Activated T-cell treated with anti-CD3 and anti-CD28 coated beads for 24 hours (primary cell): ENCODE results near the gene TP63.

ENCODE experiments used
- DNase-seq: peaks from one replicate; pipeline ENCODE4 v3.0.0-alpha.2; 2020; ENCODE audit warnings: low read depth

TP63 gene

DNA sequence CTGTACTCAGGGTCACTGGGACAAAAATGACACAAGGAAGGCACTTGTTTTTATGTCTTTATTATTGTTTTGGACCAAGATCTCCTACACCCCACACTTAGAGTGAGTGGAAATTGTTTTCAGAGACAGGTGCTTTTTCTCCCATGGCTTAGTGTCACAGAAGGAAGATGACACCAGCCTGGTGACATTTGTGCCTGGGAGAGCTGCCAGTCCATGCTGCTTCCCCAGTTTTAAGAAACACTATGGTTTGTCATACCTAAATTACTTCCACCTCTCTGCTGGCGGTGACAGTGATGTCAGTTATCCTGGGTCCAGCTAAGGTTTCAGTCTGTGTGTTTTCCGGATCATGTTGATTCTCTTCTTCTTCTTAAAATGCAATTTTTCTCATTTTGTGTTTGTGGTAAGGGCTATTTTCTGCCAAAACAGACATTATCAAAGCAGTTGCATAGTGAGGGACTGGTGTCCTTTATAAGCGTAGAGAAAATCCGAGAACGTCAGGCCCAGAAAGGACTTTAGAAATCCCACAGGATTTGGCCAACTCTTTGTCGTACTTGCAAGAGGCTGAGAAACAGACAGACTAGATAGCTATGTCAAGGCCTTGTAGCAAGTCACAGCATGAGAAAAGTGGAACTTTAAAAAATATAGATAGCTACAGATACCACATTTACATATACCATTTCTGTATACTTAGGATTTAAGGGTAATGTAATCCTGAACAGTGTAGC, 149.5 kb downstream of the TP63 start:
- no peak for DNase-seq

DNA sequence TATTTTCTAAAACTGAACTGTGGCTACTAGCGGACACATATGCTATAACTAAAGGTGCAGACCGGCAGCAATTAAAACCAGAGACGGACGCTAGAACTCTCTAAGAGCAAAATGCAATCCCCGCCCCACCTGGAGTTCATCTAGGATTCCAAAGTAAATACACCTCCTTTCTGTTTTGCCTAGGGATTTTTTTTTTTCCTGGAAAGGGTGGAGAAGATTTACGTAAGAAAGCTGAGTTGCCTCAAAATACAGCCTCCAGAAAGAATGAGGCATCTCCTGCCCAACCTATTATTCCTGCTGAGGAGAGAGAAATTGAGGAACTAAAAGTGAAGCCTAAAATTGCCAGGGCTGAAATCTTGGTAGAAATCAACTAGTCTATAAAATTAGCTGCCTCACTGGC, 150.2 kb downstream of the TP63 start:
- no peak for DNase-seq

DNA sequence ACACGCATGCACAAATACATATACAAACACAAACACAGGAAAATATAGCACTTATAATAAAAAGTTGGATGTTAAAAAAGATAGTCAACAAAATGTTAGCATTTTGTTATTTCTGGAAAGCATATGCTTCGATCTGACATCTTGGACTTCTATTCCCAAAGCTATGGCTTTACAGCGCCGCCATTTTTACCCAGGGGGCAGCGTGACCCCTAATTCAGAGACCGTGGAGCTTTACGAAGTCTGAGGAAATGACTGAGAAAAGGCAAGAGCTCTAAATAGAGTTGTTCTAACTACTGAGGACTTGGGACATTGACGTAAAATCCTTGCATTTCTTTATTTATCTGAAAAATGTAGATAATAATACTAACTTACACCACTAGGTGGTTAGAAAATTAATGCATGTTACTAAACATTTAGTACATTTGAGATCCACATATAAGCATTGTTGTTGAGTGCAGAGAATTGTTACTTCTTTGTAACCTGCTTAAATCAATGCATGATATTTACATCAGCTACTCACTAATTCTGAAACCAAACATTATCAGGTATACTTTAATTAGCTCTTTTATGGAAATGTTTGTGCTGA, 155.4 kb downstream of the TP63 start:
- DNase-seq, result no peak

DNA sequence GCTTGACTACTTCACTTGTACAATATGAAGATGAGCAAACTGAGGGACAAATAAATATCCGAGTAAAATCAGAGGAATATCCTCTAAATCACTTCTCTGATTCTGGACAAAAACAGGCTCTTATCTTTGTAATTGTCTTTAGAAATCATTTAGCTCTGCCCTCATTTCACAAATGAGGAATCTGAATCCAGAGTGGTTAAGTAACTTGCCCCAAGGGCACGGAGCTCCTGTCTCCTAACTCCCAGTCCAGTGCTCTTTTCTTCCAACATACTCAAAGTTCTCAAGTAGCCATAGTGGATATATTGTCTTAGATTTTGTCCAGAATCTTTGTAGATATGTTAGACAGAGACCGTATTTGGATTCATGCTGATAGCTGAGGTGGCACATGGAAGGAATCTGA, 156.0 kb downstream of the TP63 start:
- no peak for DNase-seq

DNA sequence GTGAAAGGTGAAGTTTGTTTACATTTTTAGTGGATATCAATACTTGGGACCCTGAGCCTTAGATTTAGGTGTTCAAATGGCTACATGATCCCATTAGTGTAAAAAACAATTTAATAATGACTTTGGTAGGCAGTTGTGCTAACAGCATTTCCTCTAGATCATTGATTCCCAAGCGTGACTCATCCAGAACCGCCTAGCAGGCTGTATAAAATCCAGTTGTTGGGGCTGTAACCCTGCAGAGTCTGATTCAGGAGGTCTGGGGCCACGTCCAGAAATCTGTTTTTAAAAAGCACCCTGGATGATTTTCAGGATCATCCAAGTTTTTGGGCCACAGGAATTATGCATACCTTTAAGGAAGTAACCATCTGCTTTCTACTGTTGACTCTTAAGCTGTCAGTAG, 156.4 kb downstream of the TP63 start:
- DNase-seq, result no peak

DNA sequence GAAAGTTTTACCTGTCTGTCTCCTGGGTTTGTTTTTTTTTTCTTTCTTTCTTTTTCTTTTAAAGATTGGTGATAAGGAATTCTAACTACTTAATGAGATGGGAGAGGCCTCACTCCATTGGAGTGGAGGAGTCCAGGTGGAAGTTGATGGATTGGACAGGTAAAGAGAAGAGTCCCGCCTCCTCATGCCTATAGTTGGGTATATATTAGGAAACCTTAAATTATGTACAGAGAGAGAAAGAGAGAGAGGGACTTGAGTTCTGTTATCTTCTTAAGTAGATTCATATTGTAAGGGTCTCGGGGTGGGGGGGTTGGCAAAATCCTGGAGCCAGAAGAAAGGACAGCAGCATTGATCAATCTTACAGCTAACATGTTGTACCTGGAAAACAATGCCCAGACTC, 158.2 kb downstream of the TP63 start:
- no peak for DNase-seq

DNA sequence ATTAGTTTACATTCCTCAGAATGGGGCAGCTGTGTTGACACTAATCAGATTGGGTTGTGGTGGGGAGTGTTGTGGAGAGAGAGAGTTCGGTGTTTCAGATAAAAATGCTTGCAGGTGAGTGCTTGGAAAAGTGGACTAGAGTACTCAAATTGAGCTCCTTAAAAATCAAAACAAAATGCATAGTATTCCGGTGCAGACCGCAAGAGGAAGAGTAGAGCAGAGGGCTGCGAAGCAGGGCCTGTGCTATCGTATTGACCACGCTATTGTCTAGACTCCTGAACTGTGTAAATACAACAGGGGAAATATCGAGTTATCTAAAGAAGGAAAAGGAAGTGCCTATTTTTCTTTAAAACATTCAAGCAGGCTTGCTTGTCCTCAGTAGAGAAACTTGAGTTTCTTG, 159.5 kb downstream of the TP63 start:
- no peak for DNase-seq

DNA sequence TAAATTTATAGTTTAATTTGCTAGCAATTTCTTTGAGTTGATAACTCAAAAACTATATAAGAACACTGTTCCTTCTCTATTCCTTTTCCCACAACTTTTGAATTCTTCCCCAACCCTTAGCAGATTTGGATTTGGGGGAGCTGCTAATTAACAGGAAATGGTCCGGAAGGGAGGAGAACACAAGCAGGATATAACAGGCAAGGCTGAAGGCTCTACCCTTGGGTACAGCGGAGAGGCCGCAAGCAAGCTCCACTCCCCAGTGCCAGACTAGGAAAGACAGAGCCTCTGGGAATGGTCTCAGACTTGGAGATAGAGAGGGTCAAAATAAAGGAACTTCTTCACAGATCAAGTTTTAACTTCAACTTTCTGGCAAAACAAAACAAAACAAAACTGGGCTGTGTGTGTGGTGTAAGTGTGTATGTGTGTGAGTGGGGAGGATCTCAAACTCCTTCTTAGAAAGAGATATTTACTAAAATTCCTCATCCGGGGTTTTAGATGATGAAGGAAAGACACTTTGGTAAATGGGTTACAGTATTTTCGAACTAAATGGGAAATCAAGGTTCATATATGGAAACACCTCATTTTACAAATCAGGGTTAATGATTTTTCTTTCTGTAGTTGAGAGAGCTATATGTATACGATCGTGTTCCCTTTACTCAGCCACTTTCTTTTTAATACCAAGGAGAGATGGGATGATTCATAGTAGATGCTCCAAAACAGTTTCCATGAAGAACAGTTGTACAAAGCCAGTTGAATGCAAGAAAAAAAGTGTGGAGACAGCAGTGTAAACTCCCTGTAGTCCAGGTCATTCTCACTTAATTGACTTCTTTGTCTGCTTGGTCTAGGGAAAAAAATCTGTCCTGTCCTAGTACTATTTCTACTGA, 161.1 kb downstream of the TP63 start:
- no peak for DNase-seq

DNA sequence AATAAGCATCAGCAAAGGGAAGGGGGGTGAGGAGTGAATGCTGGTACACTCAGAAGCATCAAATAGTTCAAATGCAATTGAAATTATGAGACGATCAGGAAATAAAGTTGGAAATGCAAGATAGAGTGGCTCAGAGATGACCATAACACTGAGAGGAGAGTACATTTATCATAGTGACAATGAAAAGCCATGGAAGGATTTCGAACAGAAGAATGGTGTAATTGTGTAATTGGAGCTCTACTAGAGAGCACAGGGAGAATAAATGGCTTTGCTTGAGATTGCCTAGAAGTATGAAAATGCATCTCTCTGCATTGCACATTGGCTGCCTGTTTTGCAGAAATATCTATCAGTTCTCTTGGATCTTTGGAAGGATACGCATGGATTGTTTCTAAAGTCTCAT, 163.3 kb downstream of the TP63 start:
- DNase-seq, result no peak

DNA sequence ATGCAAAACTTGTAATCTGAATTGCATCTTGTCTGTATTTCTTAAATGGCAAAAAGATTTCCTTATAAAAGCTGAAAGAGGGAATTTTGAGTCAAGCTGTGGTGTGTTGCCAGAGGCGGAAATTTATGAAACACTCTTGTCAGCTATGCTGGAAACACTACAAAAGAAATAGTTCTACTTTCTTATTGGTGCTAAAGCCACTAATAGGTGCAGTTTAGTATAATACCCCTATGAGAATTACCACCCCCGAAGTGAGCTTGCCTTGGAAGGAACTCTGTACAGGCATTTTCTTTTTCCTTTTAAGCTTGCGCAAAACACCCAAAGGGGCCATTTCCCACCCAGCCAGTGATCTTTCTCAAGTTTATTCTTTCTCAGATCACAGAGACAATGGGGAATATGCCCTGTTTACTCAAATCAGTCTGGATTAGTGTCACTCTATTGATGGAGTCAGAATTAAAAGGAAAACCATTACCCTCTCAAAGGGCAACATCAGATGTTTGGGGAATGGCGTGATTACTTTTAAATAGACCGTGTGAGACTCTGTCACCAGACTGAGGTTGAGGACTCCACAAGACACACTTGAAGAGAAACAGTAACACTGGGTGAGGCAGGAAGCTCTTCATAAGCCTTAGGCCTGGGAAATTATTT, 166.0 kb downstream of the TP63 start:
- DNase-seq, result no peak

DNA sequence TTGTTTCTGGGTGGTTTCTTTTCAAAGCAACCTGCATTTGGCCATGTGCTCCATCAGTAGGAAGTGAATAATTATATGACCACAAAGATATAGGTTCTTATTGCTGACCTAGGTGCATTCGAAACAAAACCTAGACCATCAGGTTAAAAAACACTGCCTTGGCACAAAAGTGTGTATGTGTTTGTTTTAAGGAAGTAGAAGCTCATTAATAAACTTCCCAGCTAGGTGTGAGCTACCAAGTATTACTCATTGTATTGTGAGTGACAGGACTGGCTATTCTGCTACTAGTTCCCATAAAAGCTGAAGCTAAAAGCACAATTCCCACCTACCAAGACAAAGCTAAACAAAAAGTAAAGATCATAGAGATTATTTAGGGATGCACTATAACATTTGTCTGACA, 168.2 kb downstream of the TP63 start:
- DNase-seq, result no peak

DNA sequence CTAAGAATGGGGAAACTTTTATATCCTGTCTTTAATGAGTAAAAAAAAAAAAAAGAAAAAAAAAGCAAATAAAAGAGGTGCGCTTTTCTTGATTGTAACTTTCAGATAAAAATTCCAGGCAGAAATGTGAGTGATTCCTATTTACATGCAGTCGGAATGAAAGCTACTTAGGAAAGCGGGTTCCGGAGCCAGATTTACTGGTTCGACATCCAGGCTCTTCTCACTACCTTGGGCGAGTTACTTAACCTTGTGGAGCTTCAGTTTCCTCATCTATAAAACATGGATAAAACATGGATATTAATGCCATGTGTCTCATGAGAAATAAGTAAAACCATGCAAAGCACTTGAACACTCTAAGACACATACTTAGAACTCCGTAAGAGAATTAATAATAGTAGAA, 169.2 kb downstream of the TP63 start:
- DNase-seq, result no peak

DNA sequence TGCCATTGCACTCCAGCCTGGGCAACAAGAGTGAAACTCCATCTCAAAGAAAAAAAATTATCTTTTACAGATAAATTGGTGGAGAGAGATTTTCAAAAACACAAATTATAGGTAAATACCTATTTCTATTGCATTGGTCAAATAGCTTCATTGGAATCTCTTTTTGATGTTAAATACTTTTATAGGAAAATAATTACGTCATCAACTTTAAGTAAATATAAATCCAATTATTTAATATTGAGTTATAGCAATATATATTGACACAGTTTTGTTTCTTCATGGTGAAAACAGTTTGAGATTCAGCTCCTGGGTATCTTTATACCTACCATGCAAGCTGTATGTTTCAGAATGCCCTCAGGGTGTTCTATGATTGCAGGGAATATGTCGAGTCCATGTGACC, 172.1 kb downstream of the TP63 start:
- no peak for DNase-seq

DNA sequence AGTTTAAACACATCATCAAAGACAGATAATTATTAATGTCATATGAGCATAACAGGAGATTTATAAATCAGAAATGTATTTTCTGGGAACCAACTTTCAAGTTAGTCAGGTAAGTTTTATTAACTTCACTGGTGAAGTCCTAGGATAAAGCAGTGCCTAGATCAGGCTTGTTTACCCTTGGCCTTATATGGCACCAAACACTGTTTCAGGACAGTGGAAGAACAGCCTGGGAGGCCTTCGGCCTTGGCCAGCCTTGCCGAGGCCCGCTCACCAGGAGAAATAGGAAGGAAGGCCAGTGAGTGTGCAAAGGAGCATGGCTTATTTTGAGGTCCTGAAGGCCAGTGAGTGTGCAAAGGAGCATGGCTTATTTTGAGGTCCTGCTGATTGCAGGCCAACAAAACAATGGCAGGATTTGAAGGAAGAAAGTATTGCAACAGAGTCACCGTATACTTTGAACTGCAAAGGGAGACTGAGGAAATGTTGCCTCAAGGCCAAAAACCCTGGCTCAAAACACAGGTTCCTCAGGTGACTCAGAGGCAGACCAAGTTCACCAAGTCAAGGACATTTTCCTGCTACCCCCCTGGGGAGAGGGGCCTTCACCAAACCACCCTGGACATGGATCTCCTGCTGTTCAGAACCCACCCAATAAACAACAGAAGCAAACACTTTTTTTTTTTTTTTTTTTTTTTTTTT, 174.3 kb downstream of the TP63 start:
- no peak for DNase-seq

DNA sequence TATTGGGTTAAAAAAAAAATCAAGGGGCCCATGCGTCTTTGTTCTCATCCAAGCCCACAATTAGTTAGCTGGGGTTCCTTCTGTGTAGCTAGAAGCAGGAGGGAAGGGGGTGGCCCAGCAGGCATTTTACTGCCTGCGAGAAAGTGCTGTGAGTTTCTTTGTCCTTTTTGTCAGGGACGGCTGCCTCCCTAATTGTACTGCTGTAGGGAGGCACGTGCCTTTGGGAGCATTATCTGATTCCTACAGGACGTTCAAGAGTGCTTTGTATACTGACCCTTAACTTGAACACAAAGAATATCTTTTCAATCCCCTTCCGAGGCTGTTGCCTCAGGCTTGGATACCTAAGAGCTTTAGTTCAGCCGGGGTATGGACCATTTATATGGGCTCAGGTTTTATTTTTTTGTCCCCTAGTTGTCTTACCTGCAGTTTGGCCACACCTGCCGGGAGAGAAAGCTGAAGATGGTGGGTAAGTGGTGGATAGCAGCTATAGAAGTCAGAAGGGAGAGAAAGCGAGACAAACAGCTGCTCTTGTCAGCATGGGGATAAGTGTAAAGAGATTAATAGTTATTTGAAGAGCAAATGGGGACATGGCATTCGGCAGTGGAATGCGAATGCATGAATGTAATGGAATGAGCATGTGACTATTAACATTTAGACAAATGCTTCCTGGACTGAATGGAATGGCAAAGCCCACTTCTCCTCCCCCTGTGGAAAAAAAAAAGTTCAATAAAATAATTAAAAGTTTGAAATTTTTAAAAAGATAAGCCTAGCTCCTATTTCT, 175.2 kb downstream of the TP63 start:
- no peak for DNase-seq

DNA sequence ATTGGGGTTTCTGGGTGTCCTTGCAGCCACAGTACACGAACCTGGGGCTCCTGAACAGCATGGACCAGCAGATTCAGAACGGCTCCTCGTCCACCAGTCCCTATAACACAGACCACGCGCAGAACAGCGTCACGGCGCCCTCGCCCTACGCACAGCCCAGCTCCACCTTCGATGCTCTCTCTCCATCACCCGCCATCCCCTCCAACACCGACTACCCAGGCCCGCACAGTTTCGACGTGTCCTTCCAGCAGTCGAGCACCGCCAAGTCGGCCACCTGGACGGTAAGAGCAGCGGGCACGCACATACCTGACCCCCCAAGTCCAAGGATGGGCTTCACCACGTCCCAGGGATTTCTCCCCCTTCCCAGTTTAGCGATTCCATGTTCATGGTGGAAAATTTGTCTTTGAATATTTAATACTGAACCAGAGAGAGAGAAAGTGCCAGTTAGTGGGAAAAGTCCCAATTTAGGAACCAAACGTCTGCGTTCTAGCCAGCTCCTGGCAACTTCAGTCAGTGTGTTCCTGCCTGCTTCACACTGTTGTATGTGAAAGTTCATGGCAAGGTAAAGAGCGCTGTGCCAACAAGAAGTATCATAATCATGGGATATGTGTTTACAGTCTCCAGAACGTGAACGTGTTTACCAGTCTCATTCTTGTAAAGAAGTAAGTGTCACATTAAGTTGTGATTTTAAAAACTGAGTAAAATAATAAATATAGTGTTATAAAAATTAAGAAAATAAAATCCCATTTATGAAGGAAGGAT, 177.2 kb downstream of the TP63 start:
- DNase-seq, result no peak

DNA sequence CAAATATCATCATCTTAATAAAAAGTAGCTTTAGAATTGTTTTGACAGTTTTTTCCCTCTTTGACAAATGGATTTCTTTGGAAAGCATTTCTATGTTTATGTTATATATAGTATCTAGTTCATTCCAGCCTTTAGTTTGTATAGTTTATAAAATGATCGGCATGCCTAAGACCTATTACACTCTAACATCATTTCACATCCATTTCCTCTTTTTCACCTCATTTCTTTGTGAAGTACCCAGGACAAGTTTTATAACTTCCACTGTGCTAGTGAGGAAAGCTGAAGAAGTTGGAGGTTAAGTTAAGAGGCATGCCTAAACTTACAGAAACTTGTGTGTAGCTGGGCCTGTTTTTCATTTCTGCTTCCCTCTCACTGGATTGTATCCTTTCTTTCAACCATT, 178.4 kb downstream of the TP63 start:
- DNase-seq, result no peak

DNA sequence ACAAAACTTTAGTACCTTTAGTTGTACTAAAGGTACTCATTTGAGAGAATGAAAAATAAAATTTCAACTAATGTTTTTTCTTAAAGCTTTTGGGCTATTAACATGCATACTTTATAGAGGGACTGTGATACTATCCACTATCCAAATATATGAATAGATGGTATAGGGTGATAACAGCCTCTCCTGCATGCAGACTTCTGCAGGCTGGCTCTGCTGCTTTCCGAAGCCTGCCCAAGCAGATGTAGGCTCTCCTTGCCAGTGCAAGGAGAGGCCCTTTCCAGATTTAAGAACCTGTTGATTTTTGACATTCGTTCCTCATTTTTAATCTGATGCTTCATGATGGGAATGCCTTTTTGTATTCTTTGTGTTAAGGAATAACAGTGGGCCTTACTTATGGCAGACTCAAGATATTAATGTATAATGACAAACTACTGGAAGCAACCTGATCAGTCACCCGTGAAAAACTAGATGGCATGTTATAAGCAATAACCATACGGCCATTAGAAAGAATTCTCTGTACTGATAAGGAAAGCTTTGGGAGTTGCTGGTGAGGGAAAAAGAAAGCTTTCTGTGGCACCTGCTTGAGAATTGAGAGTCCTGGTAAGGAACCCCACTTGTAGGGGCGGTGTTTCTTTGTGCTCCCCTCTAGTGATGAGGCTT, 181.7 kb downstream of the TP63 start:
- DNase-seq, result no peak

DNA sequence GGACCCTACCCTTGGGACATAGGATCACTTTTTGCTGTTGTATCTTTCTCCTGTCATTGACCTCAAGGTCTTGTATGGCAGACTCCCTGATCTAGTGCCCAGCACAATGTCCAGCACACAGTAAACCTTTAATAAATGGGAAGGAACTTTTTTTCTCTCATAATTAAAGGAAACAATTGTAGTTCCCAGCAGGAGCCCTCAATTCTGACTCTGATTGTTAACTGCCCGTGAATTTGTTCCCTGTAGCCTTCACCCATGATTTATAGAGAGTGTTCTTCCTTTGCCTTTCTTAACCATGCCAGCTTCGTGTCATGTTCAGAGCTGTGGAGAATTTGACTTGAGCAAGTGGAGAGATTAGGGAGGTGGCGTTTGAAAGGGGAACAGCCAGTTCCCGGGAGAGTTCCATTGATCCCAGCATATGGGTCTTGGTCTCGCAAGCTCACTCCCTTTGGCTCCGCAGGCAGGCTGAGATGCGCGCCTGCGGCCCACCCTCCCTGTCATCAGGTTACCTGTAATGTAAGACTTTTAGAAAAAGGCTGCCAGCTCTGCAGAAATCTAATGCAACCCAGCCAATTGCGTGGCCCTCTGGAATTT, 182.6 kb downstream of the TP63 start:
- DNase-seq, result no peak

DNA sequence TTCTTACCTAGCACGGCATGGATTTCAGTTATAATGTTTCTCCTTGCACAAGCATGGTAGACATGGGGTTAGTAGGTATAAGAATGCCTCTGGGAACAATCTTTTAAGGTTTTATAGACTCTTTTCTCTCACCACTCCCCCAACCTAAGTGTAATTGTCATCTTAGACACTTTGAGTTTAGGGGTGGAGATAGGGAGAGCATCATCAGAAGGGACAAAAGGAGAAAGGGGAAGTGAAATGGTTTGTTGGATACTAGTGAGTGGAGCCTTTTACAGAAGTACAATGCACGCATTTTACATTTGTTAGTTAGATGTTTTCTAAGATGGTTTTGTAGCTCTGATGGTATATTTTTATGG, 189.2 kb downstream of the TP63 start:
- DNase-seq, result no peak
